ENCODE data around the gene SLC39A5. TPM values are rescaled to one million over a fixed set of nuclear protein-coding genes. Genes with fewer than 3 reads are reported as not detected.

SLC39A5 gene
- total and polyA plus RNA-seq, 2 experiments from 2014 or later: not detected

GRCh38 chr12:56247923-56248322, 18.1 kb downstream of the SLC39A5 start:
- no peak overlapping the region for H3K4me3 ChIP-seq
- DNase-seq: no peak
- no peaks in the 10 kb centered on the region for H3K27me3 ChIP-seq (replicated peaks; ENCODE audit: insufficient read depth)
- H3K9ac ChIP-seq: no peak overlapping the region
- H3K4me1 ChIP-seq (ENCODE audit: insufficient read depth): 0 out of 2 replicates have a peak, but pooled peaks cover 9% of the 10 kb centered on the region
- in situ Hi-C loops (cut with MboI): no loop called here
- H3K4me2 ChIP-seq (ENCODE audit: unreplicated experiment): no peak overlapping the region
- H3K79me2 ChIP-seq (ENCODE audit: insufficient read depth): peaks cover 36% of the 10 kb centered on the region
- H3K9me3 ChIP-seq (ENCODE audit: low read depth): no peaks in the 10 kb centered on the region
- no peak overlapping the region for H2AFZ ChIP-seq
- H3K9me2 ChIP-seq (ENCODE audit: insufficient read depth): no peaks in the 10 kb centered on the region
- H3F3A ChIP-seq (ENCODE audit: insufficient read depth): 0 out of 2 replicates have a peak, but pooled peaks cover 4% of the 10 kb centered on the region
- 91 to 94% methylated on average over 16 of the region's 16 CpGs for WGBS, 2 experiments (ENCODE audit: low coverage in 1 of 2, low lambda C conversion rate in 2 of 2, missing lambda C conversion rate in 2 of 2)
- TF ChIP-seq EZH2 (IDR thresholded peaks at IDR 0.05; ENCODE audit: insufficient read depth, poor library complexity, severe bottlenecking) (no peak), EZH2phosphoT487 (IDR thresholded peaks at IDR 0.05; ENCODE audit: insufficient read depth, low read depth) (no peak)
- no peaks in the 10 kb centered on the region for H4K20me1 ChIP-seq (ENCODE audit: insufficient read depth)
- no peak overlapping the region for H3K27ac ChIP-seq
- H3K36me3 ChIP-seq (ENCODE audit: low read depth): peaks cover 64% of the 10 kb centered on the region

GRCh38 chr12:56248711-56249110, 18.9 kb downstream of the SLC39A5 start:
- Histone ChIP-seq H3K4me2 (ENCODE audit: unreplicated experiment) (no peak overlapping the region), H3K9ac (no peak overlapping the region), H3K79me2 (ENCODE audit: insufficient read depth) (peaks cover 44% of the 10 kb centered on the region), H3K4me3 (no peak overlapping the region), H3K9me2 (ENCODE audit: insufficient read depth) (no peaks in the 10 kb centered on the region), H3K27ac (no peak overlapping the region), H3K4me1 (ENCODE audit: insufficient read depth) (0 out of 2 replicates have a peak, but pooled peaks cover 9% of the 10 kb centered on the region), H3K36me3 (ENCODE audit: low read depth) (peaks cover 72% of the 10 kb centered on the region), H2AFZ (no peak overlapping the region), H3F3A (ENCODE audit: insufficient read depth) (0 out of 2 replicates have a peak, but pooled peaks cover 6% of the 10 kb centered on the region), H3K9me3 (ENCODE audit: low read depth) (no peaks in the 10 kb centered on the region), H4K20me1 (ENCODE audit: insufficient read depth) (no peaks in the 10 kb centered on the region), H3K27me3 (replicated peaks; ENCODE audit: insufficient read depth) (no peaks in the 10 kb centered on the region)
- in situ Hi-C loops (cut with MboI): no loop called here
- WGBS, 2 experiments (ENCODE audit: low coverage in 1 of 2, low lambda C conversion rate in 2 of 2, missing lambda C conversion rate in 2 of 2): 63 to 72% methylated on average over 6 to 8 of the region's 8 CpGs
- no peak for TF ChIP-seq EZH2 (IDR thresholded peaks at IDR 0.05; ENCODE audit: insufficient read depth, poor library complexity, severe bottlenecking)
- TF ChIP-seq EZH2phosphoT487 (IDR thresholded peaks at IDR 0.05; ENCODE audit: insufficient read depth, low read depth): no peak
- DNase-seq: no peak

- Histone ChIP-seq H3K9ac (no peak overlapping the region), H3K9me3 (ENCODE audit: low read depth) (no peaks in the 10 kb centered on the region), H3K4me1 (ENCODE audit: insufficient read depth) (peaks cover 17% of the 10 kb centered on the region), H3F3A (ENCODE audit: insufficient read depth) (peaks cover 28% of the 10 kb centered on the region), H3K27me3 (replicated peaks; ENCODE audit: insufficient read depth) (no peaks in the 10 kb centered on the region), H3K9me2 (ENCODE audit: insufficient read depth) (no peaks in the 10 kb centered on the region), H4K20me1 (ENCODE audit: insufficient read depth) (no peaks in the 10 kb centered on the region), H3K36me3 (ENCODE audit: low read depth) (peaks cover 69% of the 10 kb centered on the region), H3K79me2 (ENCODE audit: insufficient read depth) (peaks cover 83% of the 10 kb centered on the region), H3K4me3 (no peak overlapping the region), H3K4me2 (ENCODE audit: unreplicated experiment) (no peak overlapping the region), H2AFZ (no peak overlapping the region), H3K27ac (no peak overlapping the region)
- no peak for DNase-seq
- 98 to 100% methylated on average over 3 of the region's 3 CpGs for WGBS, 2 experiments (ENCODE audit: low coverage in 1 of 2, low lambda C conversion rate in 2 of 2, missing lambda C conversion rate in 2 of 2)
- in situ Hi-C loops (cut with MboI): no loop called here
- no peak for TF ChIP-seq EZH2 (IDR thresholded peaks at IDR 0.05; ENCODE audit: insufficient read depth, poor library complexity, severe bottlenecking)
- TF ChIP-seq EZH2phosphoT487 (IDR thresholded peaks at IDR 0.05; ENCODE audit: insufficient read depth, low read depth): no peak
Observed at GRCh38 chr12:56252649-56253048, 22.8 kb downstream of the SLC39A5 start.

- H3K79me2 ChIP-seq (ENCODE audit: insufficient read depth): peaks cover 86% of the 10 kb centered on the region
- H3K4me1 ChIP-seq (ENCODE audit: insufficient read depth): peaks cover 17% of the 10 kb centered on the region
- H2AFZ ChIP-seq: no peak overlapping the region
- H3F3A ChIP-seq (ENCODE audit: insufficient read depth): peaks cover 29% of the 10 kb centered on the region
- WGBS, 2 experiments (ENCODE audit: low coverage in 1 of 2, low lambda C conversion rate in 2 of 2, missing lambda C conversion rate in 2 of 2): 96 to 98% methylated on average over 11 of the region's 11 CpGs
- TF ChIP-seq EZH2 (IDR thresholded peaks at IDR 0.05; ENCODE audit: insufficient read depth, poor library complexity, severe bottlenecking) (no peak), EZH2phosphoT487 (IDR thresholded peaks at IDR 0.05; ENCODE audit: insufficient read depth, low read depth) (no peak)
- no peak overlapping the region for H3K27ac ChIP-seq
- H3K4me2 ChIP-seq (ENCODE audit: unreplicated experiment): no peak overlapping the region
- H3K36me3 ChIP-seq (ENCODE audit: low read depth): peaks cover 69% of the 10 kb centered on the region
- H3K27me3 ChIP-seq (replicated peaks; ENCODE audit: insufficient read depth): no peaks in the 10 kb centered on the region
- in situ Hi-C loops (cut with MboI): no loop called here
- H3K9ac ChIP-seq: no peak overlapping the region
- H4K20me1 ChIP-seq (ENCODE audit: insufficient read depth): no peaks in the 10 kb centered on the region
- no peak overlapping the region for H3K4me3 ChIP-seq
- no peak for DNase-seq
- H3K9me2 ChIP-seq (ENCODE audit: insufficient read depth): no peaks in the 10 kb centered on the region
- H3K9me3 ChIP-seq (ENCODE audit: low read depth): no peaks in the 10 kb centered on the region
Observed at GRCh38 chr12:56253091-56253490, 23.2 kb downstream of the SLC39A5 start.
